Sigmoid colon (tissue), 7 donors: ENCODE results near the gene RNU7-1. TPM values are rescaled to one million over a fixed set of nuclear protein-coding genes. Genes with fewer than 3 reads are reported as not detected.

Source experiments
- DNase-seq: peaks from one replicate; pipeline ENCODE4 v3.0.0-alpha.2; 2019
- H3K27ac ChIP-seq, 4 donors: fragments of 200-600 bp; sonication (generic); one replicate each; pipeline ENCODE4 v1.5.1; 2016 to 2019; ENCODE audit warnings: mild to moderate bottlenecking in 1 of 4
- H3K27me3 ChIP-seq, 3 donors: fragments of 200-600 bp; sonication (generic); one replicate each; pipeline ENCODE4 v1.5.1; 2019; ENCODE audit warnings: mild to moderate bottlenecking in 1 of 3
- H3K36me3 ChIP-seq, 4 donors: fragments of 200-600 bp; sonication (generic); one replicate each; pipeline ENCODE4 v1.5.1; 2016 to 2019
- H3K4me1 ChIP-seq, 4 donors: fragments of 200-600 bp; sonication (generic); one replicate each; pipeline ENCODE4 v1.5.1; 2017 to 2019
- H3K4me3 ChIP-seq, 4 donors: fragments of 200-600 bp; sonication (generic); one replicate each; pipeline ENCODE4 v1.5.1; 2017 to 2019; ENCODE audit warnings: mild to moderate bottlenecking in 2 of 4, moderate library complexity in 1 of 4
- H3K9me3 ChIP-seq, 4 donors: fragments of 200-600 bp in 3 of 4; sonication (generic) in 3 of 4; one replicate each; pipeline versions ENCODE4 v1.5.1 to v1.6.1; 2013 to 2019
- EP300 ChIP-seq, 4 donors: sonication (generic); formaldehyde crosslinking; IDR thresholded peaks; one replicate each; pipeline ENCODE4 v1.6.1; 2017; ENCODE audit warnings: antibody characterized with exemption in 4 of 4
- POLR2A ChIP-seq, 2 donors: fragments of 450-650 bp; IDR thresholded peaks; one replicate each; pipeline ENCODE4 v1.6.1; 2016; ENCODE audit warnings: antibody characterized with exemption in 2 of 2, mild to moderate bottlenecking in 2 of 2, moderate library complexity in 2 of 2
- POLR2AphosphoS5 ChIP-seq, 4 donors: sonication (generic); formaldehyde crosslinking; IDR thresholded peaks; one replicate each; pipeline ENCODE4 v1.6.1; 2017; ENCODE audit warnings: antibody characterized with exemption in 4 of 4
- WGBS, 2 donors: extraction: QIAGEN DNeasy Blood & Tissue Kit; methylation state at CpG; one replicate each; pipeline ENCODE4 v1.1.7; 2013; 5-methylcytosine and 5-hydroxymethylcytosine counted together
- intact Hi-C: fragments of 100-400 bp; cut with DNase I; formaldehyde crosslinking; loops from one replicate; pipeline ENCODE4 v1.15.1; 2023
- polyA plus RNA-seq, 3 donors: library from polyadenylated mRNA; stranded (reverse); fragments of 200-250 nt; gene quantifications; one replicate each; pipeline ENCODE4 v1.2.3, GENCODE V29; 2013
- total RNA-seq, 4 donors: library from RNA; depleted of rRNA; stranded (reverse); fragments of >200 nt; gene quantifications; one replicate each; pipeline ENCODE4 v1.1.0, GENCODE V29; 2016
- TF ChIP-seq, protein P1 (sequence below), 4 experiments: fragments of 450-650 bp in 3 of 4; fragments of 200-600 bp in 1 of 4; IDR thresholded peaks; one replicate each; pipeline ENCODE4 v1.5.1; 2016 to 2019; ENCODE audit warnings: antibody characterized with exemption in 4 of 4, mild to moderate bottlenecking in 3 of 4, moderate library complexity in 2 of 4
- donor health status: healthy with polysubstance abuse.
- donor health status: Bipolar disorder and iron deficiency.
- donor health status: healthy.

RNU7-1 gene
- not detected for total RNA-seq
- not detected for polyA plus RNA-seq

DNA sequence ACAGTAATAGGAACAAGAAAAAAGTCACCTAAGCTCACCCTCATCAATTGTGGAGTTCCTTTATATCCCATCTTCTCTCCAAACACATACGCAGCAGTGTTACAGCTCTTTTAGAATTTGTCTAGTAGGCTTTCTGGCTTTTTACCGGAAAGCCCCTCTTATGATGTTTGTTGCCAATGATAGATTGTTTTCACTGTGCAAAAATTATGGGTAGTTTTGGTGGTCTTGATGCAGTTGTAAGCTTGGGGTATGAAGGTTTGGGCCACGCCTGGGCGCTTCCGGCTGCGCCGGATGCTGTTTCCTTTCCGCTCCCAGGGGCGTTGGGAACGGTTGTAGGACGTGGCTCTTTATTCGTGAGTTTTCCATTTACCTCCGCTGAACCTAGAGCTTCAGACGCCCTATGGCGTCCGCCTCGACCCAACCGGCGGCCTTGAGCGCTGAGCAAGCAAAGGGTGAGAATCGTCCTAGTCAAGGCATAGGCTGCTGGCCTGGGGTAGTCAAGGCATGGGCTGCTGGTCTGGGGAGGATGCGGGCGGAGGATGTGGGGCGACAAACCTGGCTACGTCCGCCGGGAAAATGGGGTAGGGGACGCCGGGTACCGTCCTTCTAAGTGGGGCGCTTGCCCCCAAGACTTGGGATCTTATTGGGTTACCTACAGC, at the start of gene RNU7-1, which contains the start of gene C12orf57:
Gene RNU7-1, plus strand, starts transcription at position 95 of the 659 bp plus-strand sequence.
Gene C12orf57, plus strand, starts transcription at position 301 of the 659 bp plus-strand sequence. Its CDS starts 100 bp downstream, at position 401.
- DNase-seq = peak; percentile 92
- H3K27ac ChIP-seq = peak within 1 kb of the TSS; percentile 92 to 99 (median 96)
- H3K27me3 ChIP-seq = no peaks in the 10 kb centered on the region
- 0% methylated on average over 31 of the region's 31 CpGs for WGBS, 2 donors
- peak; percentile 88 to 92 for TF ChIP-seq POLR2A (IDR thresholded peaks at IDR 0.05)
- TF ChIP-seq POLR2AphosphoS5 (IDR thresholded peaks at IDR 0.05) = peak; percentile 76 to 99 (median 96)
- TF ChIP-seq EP300 (IDR thresholded peaks at IDR 0.05) = peak in 1 of 4 donors; percentile 20
- TF ChIP-seq, protein P1, sequence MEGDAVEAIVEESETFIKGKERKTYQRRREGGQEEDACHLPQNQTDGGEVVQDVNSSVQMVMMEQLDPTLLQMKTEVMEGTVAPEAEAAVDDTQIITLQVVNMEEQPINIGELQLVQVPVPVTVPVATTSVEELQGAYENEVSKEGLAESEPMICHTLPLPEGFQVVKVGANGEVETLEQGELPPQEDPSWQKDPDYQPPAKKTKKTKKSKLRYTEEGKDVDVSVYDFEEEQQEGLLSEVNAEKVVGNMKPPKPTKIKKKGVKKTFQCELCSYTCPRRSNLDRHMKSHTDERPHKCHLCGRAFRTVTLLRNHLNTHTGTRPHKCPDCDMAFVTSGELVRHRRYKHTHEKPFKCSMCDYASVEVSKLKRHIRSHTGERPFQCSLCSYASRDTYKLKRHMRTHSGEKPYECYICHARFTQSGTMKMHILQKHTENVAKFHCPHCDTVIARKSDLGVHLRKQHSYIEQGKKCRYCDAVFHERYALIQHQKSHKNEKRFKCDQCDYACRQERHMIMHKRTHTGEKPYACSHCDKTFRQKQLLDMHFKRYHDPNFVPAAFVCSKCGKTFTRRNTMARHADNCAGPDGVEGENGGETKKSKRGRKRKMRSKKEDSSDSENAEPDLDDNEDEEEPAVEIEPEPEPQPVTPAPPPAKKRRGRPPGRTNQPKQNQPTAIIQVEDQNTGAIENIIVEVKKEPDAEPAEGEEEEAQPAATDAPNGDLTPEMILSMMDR (IDR thresholded peaks at IDR 0.05) = no peak
- intact Hi-C loops = loop anchor here (1.0 to 2.0 kb wide), 3 partner anchors 21 to 169 kb away; partner anchors contain the start of gene LPCAT3
- peak within 1 kb of the TSS; percentile 52 to 76 (median 70) for H3K4me3 ChIP-seq
- peaks cover 5 to 46% (median 12%) of the 10 kb centered on the region in 4 donors for H3K36me3 ChIP-seq
- peaks cover 0 to 60% (median 49%) of the 10 kb centered on the region in 4 donors for H3K4me1 ChIP-seq
- no peaks in the 10 kb centered on the region for H3K9me3 ChIP-seq

GRCh38 chr12:6894321-6894720, 49.3 kb upstream of the RNU7-1 start:
- intact Hi-C loops = no loop called here
- WGBS, 2 donors = 83 to 88% methylated on average over 3 of the region's 3 CpGs
- H3K4me1 ChIP-seq = peaks cover 0 to 13% (median 6%) of the 10 kb centered on the region in 4 donors
- no peak overlapping the region for H3K27ac ChIP-seq
- no peaks in the 10 kb centered on the region for H3K36me3 ChIP-seq
- no peaks in the 10 kb centered on the region for H3K9me3 ChIP-seq
- TF ChIP-seq, protein P1 (IDR thresholded peaks at IDR 0.05) = no peak
- TF ChIP-seq EP300 (IDR thresholded peaks at IDR 0.05) (no peak), POLR2A (IDR thresholded peaks at IDR 0.05) (no peak), POLR2AphosphoS5 (IDR thresholded peaks at IDR 0.05) (no peak)
- H3K27me3 ChIP-seq = no peaks in the 10 kb centered on the region
- no peak overlapping the region for H3K4me3 ChIP-seq
- no peak for DNase-seq

DNA sequence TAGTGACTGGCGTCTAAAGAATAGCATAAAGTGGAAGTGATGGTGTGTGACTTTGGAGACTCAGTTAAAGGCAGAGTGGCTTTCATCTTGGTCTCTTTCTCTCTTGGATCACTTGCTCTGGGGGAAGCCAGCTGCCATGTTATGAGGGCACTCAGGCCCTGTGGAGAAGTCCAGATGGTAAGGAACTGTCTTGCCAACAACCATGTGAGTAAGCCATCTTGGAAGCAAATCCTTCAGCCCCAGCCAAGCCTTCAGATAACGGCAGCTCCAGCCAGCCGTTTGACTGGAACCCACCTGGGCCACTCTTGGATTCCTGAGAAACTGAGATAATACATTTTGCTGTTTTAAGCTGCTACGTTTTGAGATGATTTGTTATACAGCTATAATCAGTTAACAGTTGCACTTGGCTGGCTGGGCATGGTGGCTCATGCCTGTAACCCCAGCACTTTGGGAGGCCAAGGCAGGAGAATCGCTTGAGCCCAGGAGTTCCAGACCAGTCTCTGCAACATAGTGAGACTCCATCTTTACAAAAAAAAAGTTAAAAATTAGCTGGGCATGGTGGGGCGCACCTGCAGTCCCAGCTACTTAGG, 46.7 kb upstream of the RNU7-1 start:
- 86 to 92% methylated on average over 6 of the region's 6 CpGs for WGBS, 2 donors
- no peaks in the 10 kb centered on the region for H3K27me3 ChIP-seq
- TF ChIP-seq, protein P1 (IDR thresholded peaks at IDR 0.05) = no peak
- TF ChIP-seq POLR2A (IDR thresholded peaks at IDR 0.05) (no peak), EP300 (IDR thresholded peaks at IDR 0.05) (no peak), POLR2AphosphoS5 (IDR thresholded peaks at IDR 0.05) (no peak)
- H3K9me3 ChIP-seq = no peaks in the 10 kb centered on the region
- intact Hi-C loops = no loop called here
- H3K36me3 ChIP-seq = no peaks in the 10 kb centered on the region
- DNase-seq = no peak
- peaks cover 0 to 2% (median 0%) of the 10 kb centered on the region in 4 donors for H3K4me1 ChIP-seq
- no peak overlapping the region for H3K4me3 ChIP-seq
- no peak overlapping the region for H3K27ac ChIP-seq

DNA sequence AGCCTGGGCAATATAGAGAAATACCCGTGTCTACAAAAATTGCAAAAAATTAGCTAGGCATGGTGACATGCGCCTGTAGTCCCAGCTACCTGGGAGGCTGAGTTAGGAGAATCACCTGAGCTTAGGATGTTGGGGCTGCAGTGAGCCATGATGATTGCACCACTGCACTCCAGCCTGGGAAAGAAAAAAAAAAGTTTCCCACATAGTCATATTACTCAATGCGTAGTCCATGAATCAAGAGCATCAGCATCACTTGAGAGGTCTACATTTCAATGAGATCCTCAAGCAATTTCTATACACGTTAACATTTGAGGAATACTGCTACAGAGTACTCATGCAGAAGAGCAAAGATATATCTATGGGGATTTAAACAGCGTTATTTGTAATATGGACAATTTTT, 44.2 kb upstream of the RNU7-1 start:
- TF ChIP-seq, protein P1 (IDR thresholded peaks at IDR 0.05) = no peak
- TF ChIP-seq POLR2AphosphoS5 (IDR thresholded peaks at IDR 0.05) (no peak), EP300 (IDR thresholded peaks at IDR 0.05) (no peak), POLR2A (IDR thresholded peaks at IDR 0.05) (no peak)
- no peak overlapping the region for H3K4me3 ChIP-seq
- DNase-seq = no peak
- H3K27ac ChIP-seq = no peak overlapping the region
- no peaks in the 10 kb centered on the region for H3K27me3 ChIP-seq
- WGBS, 2 donors = 43 to 75% methylated on average over 5 of the region's 5 CpGs
- peaks cover 0 to 5% (median 4%) of the 10 kb centered on the region in 4 donors for H3K4me1 ChIP-seq
- no peaks in the 10 kb centered on the region for H3K9me3 ChIP-seq
- intact Hi-C loops = no loop called here
- H3K36me3 ChIP-seq = no peaks in the 10 kb centered on the region
